GM12892 (cell line): Measurements from ENCODE around the gene WDR59.
"Not testable (repeated sequence)": the region's sequence is repeated elsewhere in the genome, so short reads cannot be mapped to it uniquely, and the experiment has no call there.

Source experiments
- DNase-seq: peaks from one replicate; pipeline ENCODE4 v3.0.0; 2011; ENCODE audit not compliant: insufficient read length
- FAIRE-seq: peaks from 2 replicates; lab custom pipeline; 2011; peaks lifted over from hg19 to GRCh38; lab: Jason Lieb, UNC
- POLR2A ChIP-seq: IDR thresholded peaks from 2 replicates; pipeline ENCODE4 v1.6.1; 2011; ENCODE audit warnings: low read depth, low read length, control low read depth
- POLR2AphosphoS5 ChIP-seq: IDR thresholded peaks from 2 replicates; pipeline ENCODE4 v1.6.1; 2011; ENCODE audit warnings: low read depth, low read length, control low read depth
- TAF1 ChIP-seq: IDR thresholded peaks from 2 replicates; pipeline ENCODE4 v1.6.1; 2011; ENCODE audit warnings: low read depth, mild to moderate bottlenecking, control low read depth, low read length, borderline replicate concordance

WDR59 gene

DNA sequence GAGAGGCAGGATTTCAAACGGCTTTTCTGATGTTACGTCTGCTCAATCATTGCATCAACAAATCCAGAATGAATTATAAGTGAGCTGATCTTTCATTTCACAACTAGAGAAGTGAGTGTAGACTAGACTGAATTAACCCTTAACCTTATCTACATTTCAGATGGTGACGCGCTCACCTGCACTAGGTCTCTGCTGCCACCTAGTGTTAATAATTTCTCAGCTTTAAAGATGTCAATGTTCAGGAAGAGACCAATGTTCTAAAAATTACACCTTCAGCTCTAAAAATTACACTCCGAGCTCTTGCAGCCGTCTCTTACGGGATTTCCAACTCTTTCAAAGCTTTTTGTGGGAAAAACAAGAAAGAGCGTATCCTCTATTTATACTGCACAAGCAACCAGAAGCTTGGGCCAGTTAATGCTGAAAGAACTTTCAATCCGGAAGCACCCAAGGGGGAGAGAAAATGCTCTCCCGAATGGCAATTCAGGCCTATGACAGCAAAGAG is 122.1 kb downstream of the WDR59 start:
- peak; percentile 83 for FAIRE-seq
- DNase-seq, result peak; percentile 42
- TF ChIP-seq TAF1 (no peak), POLR2AphosphoS5 (no peak), POLR2A (no peak)

DNA sequence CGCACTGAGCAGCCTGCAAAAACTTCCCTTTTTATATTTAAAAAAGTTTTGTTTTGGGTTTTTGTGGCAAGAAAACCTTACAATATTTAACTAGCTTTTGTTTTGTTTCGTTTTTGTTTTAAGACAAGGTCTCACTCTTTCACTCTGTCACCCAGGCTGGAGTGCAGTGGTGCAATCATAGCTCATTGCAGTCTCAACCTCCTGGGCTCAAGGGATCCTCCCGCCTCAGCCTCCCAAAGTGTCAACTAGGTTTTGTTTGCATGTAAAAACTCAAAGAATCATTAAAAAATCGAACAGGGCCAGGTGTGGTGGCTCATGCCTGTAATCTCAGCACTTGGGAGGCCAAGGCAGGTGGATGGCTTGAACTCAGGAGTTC is 132.4 kb downstream of the WDR59 start:
- FAIRE-seq (no peak), DNase-seq (no peak)
- TF ChIP-seq POLR2A (no peak), TAF1 (no peak), POLR2AphosphoS5 (no peak)

DNA sequence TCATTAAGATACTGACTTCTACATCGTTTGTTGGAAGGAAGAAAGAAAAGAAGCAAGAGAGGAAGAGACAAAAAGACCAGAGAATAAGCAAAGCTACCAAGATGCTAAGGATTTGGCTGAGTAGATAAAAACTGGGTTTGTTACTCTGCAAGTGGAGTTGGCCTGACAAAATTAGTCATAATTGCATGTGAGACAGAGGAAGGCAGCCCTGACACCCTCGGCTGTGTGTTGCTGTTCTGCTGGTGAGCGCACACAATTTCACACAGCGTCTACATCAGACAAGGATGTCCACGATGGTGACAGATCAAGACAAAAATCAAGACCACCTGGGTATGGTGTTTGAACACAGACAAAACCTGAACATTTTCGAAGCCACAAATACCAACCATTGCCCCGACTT is 134.9 kb downstream of the WDR59 start:
- DNase-seq (no peak), FAIRE-seq (no peak)
- TF ChIP-seq TAF1 (no peak), POLR2AphosphoS5 (no peak), POLR2A (no peak)

DNA sequence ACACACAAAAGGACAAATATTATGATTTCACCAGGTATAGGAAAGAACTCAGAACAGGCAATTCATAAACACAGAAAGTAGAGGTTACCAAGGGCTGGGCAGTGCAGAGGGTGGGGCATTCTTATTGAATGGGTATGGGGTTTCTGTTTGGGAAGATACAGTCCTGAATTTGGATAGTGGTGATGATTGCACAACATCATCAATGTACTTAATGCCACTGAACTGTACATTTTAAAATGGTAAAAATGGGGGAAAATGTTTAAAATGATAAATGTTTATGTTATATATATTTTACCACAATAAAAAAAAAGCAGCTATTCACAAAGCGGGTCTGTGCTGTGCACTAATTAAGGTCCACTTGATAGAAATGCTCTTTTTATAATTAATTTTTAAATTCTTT is 137.7 kb downstream of the WDR59 start:
- no peak for FAIRE-seq
- TF ChIP-seq TAF1, result no peak
- TF ChIP-seq POLR2A, result no peak
- TF ChIP-seq POLR2AphosphoS5, result no peak
- no peak for DNase-seq

DNA sequence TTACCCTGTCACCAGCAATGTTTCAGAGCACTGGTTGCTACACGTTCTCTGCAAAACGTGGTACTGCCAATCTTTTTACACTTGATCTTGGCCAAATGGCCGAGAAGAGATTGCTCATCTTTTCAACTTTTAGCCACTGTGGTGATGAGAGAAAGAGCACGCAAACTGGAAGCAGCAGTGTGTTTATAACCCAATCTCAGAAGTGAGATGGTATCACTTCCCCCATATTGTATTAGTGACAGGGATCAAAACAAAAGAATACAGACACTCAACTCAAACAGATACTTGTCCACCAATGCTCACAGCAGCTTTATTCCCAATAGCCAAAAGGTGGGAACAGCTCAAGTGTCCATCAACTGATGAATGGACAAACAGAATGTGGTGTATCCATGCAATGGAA is 138.2 kb downstream of the WDR59 start:
- FAIRE-seq (no peak), DNase-seq (no peak)
- TF ChIP-seq POLR2A (no peak), POLR2AphosphoS5 (no peak), TAF1 (no peak)

DNA sequence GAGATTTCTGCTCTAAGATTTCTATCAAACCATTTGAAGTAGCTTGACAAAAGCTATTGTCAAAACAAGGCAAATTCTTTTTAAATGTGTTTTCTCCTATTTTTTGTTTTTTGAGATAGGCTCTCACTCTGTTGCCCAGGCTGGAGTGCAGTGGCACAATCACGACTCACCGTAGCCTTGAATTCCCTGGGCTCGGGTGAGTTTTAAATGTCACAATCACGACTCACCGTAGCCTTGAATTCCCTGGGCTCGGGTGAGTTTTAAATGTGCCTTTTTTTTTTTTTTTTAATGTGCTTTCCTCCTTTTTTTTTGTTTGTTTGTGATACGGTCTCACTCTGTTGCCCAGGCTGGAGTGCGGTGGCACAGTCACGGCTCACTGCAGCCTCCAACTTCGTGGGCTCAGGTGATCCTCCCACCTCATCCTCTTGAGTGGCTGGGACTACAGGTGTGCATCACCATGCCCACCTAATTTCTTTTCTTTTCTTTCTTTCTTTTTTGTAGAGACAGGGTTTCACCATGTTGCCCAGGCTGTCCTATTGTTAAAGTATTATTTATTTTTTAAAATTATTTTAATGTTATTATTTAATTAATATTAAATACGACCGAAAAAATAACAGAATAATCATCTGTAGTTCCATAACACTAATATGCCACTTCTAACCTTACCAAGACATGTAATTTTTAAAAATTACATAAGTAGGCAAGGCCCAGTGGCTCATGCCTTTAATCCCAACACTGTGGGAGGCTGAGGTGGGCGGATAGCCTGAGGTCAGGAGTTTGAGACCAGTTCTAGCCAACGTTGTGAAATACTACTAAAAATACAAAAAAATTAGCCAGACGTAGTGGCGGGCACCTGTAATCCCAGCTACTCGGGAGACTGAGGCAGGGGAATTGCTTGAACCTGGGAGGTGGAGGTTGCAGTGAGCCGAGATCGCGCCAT is 140.6 kb downstream of the WDR59 start:
- no peak for TF ChIP-seq TAF1
- TF ChIP-seq POLR2AphosphoS5, result no peak
- no peak for TF ChIP-seq POLR2A
- DNase-seq (no peak), FAIRE-seq (no peak)

DNA sequence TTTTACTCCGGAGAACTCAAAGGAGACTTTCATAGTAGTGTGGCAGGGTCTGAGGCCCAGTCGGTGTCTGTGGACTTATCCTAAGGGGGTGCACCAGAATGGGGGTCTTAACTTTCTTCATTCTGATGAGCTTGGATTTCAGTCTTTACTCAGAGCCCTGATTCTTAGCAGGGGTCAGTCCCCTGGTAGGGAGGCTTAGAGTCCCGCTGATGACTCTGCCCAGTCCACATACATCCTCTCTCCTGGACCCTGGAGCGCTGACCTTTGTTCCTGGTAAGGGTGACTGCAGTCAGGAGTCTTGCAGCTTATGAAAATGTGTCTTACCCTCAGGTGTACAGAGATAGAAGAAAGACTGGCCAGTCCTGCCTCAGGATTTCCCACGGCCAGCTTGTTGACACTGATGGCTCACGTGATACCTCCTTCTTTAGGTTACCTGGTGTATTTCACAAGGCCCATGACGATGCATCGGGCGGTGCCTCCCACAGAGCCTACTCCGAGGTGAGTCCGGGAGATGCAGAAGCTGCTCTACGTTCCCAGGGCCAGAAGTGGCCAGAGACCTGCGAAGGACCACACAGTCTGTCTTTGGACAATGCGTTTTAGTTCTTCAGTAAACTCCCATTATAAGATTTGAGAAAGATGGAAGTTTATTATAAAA is 141.4 kb downstream of the WDR59 start:
- FAIRE-seq, DNase-seq: not testable (repeated sequence)

DNA sequence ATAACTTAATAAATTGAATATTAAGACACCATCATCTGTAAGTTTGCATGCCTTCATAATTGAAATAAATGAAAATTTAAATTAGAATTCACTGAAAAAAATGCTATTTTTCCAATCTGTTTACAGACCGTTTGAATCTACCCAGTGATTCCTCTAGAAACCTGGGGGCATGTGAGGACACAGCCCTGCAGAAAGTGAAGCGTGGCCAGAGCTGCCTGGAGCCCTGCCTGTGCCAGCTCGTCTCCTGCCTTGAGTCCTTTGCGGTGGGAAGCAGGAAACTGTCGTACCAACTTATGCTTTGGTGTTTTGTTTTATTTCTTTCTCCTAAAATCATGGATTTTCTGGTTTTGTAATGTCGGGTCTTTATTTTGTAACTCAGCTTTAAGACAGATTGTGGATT is 142.5 kb downstream of the WDR59 start:
- no peak for DNase-seq
- no peak for FAIRE-seq
- TF ChIP-seq POLR2AphosphoS5 (no peak), TAF1 (no peak), POLR2A (no peak)

DNA sequence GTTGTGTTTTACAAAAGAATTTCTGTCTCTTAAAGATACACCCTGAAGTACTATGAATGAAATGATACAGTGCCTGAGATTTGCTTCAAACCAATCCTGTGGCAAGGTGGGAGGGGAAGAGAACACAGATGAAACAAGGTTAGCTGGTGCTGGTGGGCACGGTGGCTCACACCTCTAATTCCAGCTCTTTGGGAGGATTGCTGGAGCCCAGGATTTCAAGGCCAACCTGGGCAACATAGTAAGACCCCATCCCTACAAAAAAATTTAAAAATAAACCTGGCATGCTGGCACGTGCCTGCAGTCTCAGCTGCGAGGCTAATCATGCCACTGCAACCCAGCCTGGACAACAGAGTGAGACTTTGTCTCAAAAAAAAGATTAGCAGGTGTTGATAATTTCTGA is 143.0 kb downstream of the WDR59 start:
- FAIRE-seq (no peak), DNase-seq (no peak)
- TF ChIP-seq POLR2A (no peak), TAF1 (no peak)

DNA sequence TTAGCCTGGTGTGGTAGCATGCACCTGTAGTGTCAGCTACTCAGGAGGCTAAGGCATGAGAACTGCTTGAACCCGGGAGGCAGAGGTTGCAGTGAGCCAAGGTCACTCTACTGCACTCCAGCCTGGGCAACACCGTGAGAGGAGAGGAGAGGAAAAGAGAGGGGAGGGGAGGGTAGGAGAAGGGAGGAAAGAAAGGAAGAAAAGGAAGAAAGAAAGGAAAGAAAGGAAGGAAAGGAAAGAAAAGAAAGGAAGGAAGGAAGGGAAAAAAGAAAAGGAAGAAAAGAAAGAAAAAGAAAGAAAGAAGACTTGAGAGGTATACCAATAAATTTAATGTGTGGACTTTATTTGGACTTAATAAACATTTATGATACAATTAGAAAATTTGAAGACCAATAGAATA is 143.5 kb downstream of the WDR59 start:
- FAIRE-seq, result no peak
- TF ChIP-seq POLR2A (no peak), POLR2AphosphoS5 (no peak), TAF1 (no peak)
- DNase-seq, result no peak

DNA sequence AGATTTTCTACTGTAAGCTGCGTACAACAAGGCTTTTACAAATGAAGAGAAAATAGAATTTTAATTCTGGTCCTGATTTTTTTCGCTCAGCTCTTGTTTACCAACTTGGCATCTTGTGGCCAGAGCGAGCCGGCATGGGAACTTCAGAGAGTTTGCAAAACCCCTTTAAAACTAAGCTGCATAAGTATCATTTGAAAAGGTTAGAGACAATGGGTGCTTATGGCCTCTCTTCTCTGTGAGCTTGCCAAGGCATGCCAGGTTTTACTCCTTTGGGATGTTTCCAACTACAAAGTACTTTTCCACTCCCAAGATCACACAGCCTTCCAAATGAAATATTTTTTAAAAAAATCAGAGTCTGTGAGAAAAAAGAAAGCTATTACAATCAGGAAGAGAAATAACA is 147.9 kb downstream of the WDR59 start:
- no peak for FAIRE-seq
- no peak for DNase-seq
- TF ChIP-seq TAF1 (no peak), POLR2AphosphoS5 (no peak), POLR2A (no peak)
